Liver (tissue), 9 donors: ENCODE results near the gene HAND2. TPM values are rescaled to one million over a fixed set of nuclear protein-coding genes. Genes with fewer than 3 reads are reported as not detected.

ENCODE experiments used
- DNase-seq: peaks from one replicate; pipeline ENCODE4 v3.0.0-alpha.2; 2017; ENCODE audit warnings: low spot score
- H3K27ac ChIP-seq, 2 donors: one replicate each; pipeline ENCODE4 v1.7.0; 2013; ENCODE audit warnings: inconsistent platforms in 2 of 2, low read length in 2 of 2, control low read depth in 1 of 2, low read depth in 1 of 2, mild to moderate bottlenecking in 1 of 2
- H3K27me3 ChIP-seq, 4 donors: one replicate each; pipeline versions ENCODE4 v1.6.1 to v1.7.0; 2013; ENCODE audit warnings: low read length in 3 of 4, inconsistent platforms in 1 of 4, mild to moderate bottlenecking in 1 of 4, moderate library complexity in 1 of 4; ENCODE audit not compliant: control insufficient read depth in 4 of 4, insufficient read depth in 4 of 4
- H3K36me3 ChIP-seq, 4 donors: one replicate each; pipeline versions ENCODE4 v1.6.1 to v1.7.0; 2013; ENCODE audit warnings: low read length in 3 of 4, mild to moderate bottlenecking in 3 of 4, low read depth in 1 of 4, moderate library complexity in 1 of 4; ENCODE audit not compliant: control insufficient read depth in 4 of 4, insufficient read depth in 3 of 4
- H3K4me1 ChIP-seq, 4 donors: one replicate each; pipeline versions ENCODE4 v1.6.1 to v1.7.0; 2013; ENCODE audit warnings: low read length in 3 of 4, mild to moderate bottlenecking in 3 of 4, moderate library complexity in 1 of 4; ENCODE audit not compliant: control insufficient read depth in 4 of 4, insufficient read depth in 4 of 4
- H3K4me3 ChIP-seq, 3 donors: one replicate each; pipeline versions ENCODE4 v1.6.1 to v1.7.0; 2013; ENCODE audit warnings: low read length in 3 of 3, control low read depth in 1 of 3, low read depth in 1 of 3, mild to moderate bottlenecking in 1 of 3
- H3K9ac ChIP-seq, 2 donors: one replicate each; pipeline ENCODE4 v1.7.0; 2013; ENCODE audit warnings: low read length in 2 of 2, mild to moderate bottlenecking in 2 of 2, moderate library complexity in 2 of 2, control low read depth in 1 of 2, low read depth in 1 of 2
- H3K9me3 ChIP-seq, 4 donors: one replicate each; pipeline versions ENCODE4 v1.6.1 to v1.7.0; 2013; ENCODE audit warnings: low read length in 3 of 4; ENCODE audit not compliant: control insufficient read depth in 4 of 4
- CTCF ChIP-seq: fragments of 150-350 bp; IDR thresholded peaks from 2 replicates; pipeline ENCODE4 v1.5.1; 2017; ENCODE audit warnings: improper control_type of control experiment, low read depth, low read length; ENCODE audit not compliant: missing input control
- EGR1 ChIP-seq, 2 donors: IDR thresholded peaks; 2 replicates each; pipeline ENCODE4 v1.6.1; 2016 to 2018; ENCODE audit warnings: antibody characterized with exemption in 2 of 2, low read depth in 2 of 2
- FOXA1 ChIP-seq: IDR thresholded peaks from 2 replicates; pipeline ENCODE4 v1.6.1; 2016; ENCODE audit warnings: antibody characterized with exemption
- FOXA2 ChIP-seq: IDR thresholded peaks from 2 replicates; pipeline ENCODE4 v1.6.1; 2016; ENCODE audit warnings: antibody characterized with exemption
- GABPA ChIP-seq, 2 donors: IDR thresholded peaks in 1 of 2; conservative IDR thresholded peaks in 1 of 2; 2 replicates each; pipeline ENCODE4 v1.6.1; 2016; ENCODE audit warnings: antibody characterized with exemption in 2 of 2, mild to moderate bottlenecking in 1 of 2, moderate library complexity in 1 of 2
- HNF4A ChIP-seq, 2 donors: conservative IDR thresholded peaks; 2 replicates each; pipeline ENCODE4 v1.6.1; 2016; ENCODE audit warnings: antibody characterized with exemption in 2 of 2, mild to moderate bottlenecking in 2 of 2
- HNF4G ChIP-seq: IDR thresholded peaks from 2 replicates; pipeline ENCODE4 v1.6.1; 2016; ENCODE audit warnings: antibody characterized with exemption
- JUND ChIP-seq, 2 donors: IDR thresholded peaks; 2 replicates each; pipeline ENCODE4 v1.6.1; 2016; ENCODE audit warnings: antibody characterized with exemption in 2 of 2
- NR2F2 ChIP-seq: IDR thresholded peaks from 2 replicates; pipeline ENCODE4 v1.6.1; 2016; ENCODE audit warnings: antibody characterized with exemption
- SP1 ChIP-seq: IDR thresholded peaks from 2 replicates; pipeline ENCODE4 v1.6.1; 2018; ENCODE audit warnings: antibody characterized with exemption, mild to moderate bottlenecking
- TAF1 ChIP-seq: conservative IDR thresholded peaks from 2 replicates; pipeline ENCODE4 v1.6.1; 2016; ENCODE audit warnings: antibody characterized with exemption, mild to moderate bottlenecking
- YY1 ChIP-seq: IDR thresholded peaks from 2 replicates; pipeline ENCODE4 v1.6.1; 2016; ENCODE audit warnings: antibody characterized with exemption, mild to moderate bottlenecking
- ZBTB33 ChIP-seq: IDR thresholded peaks from 2 replicates; pipeline ENCODE4 v1.6.1; 2016; ENCODE audit warnings: antibody characterized with exemption
- WGBS: extraction: QIAGEN DNeasy Blood & Tissue Kit; methylation state at CpG from one replicate; pipeline ENCODE4 v1.1.7; 2013; 5-methylcytosine and 5-hydroxymethylcytosine counted together
- polyA plus RNA-seq, 2 donors: library from polyadenylated mRNA; stranded (reverse) in 1 of 2; unstranded in 1 of 2; fragments of 200-250 nt in 1 of 2; fragments of >200 nt in 1 of 2; fragmentation: Nextera tagmentation in 1 of 2; extraction: Ambion mirVana in 1 of 2; gene quantifications; one replicate each; pipeline versions ENCODE4 v1.2.1 to v1.2.3, GENCODE V29; 2013 to 2015
- total RNA-seq, 2 donors: library from RNA; depleted of rRNA; stranded (reverse); fragments of >200 nt; gene quantifications; one replicate each; pipeline ENCODE4 v1.2.3, GENCODE V29; 2014
- TF ChIP-seq, protein P1 (sequence below): IDR thresholded peaks from 2 replicates; pipeline ENCODE4 v1.6.1; 2016; ENCODE audit warnings: antibody characterized with exemption
- TF ChIP-seq, protein P2 (sequence below): IDR thresholded peaks from 2 replicates; pipeline ENCODE4 v1.6.1; 2016; ENCODE audit warnings: antibody characterized with exemption
- donor health status: healthy.
- donor health status: healthy.
- donor health status: healthy.
- donor health status: healthy.
- donor health status: healthy.

Gene HAND2
- total and polyA plus RNA-seq, 4 donors: 2.1 to 4.7 (median 3.7) TPM

GRCh38 chr4:173521467-173522159 is 8.4 kb downstream of the HAND2 start:
- TF ChIP-seq SP1 (no peak), YY1 (no peak), FOXA1 (no peak), FOXA2 (no peak), CTCF (no peak), EGR1 (IDR thresholded peaks at IDR 0.05; ENCODE audit: low read depth in 2 of 2) (no peak), ZBTB33 (no peak), HNF4G (no peak), GABPA (IDR thresholded peaks at IDR 0.05 in 1 of 2, conservative IDR thresholded peaks at IDR 0.05 in 1 of 2) (no peak), TAF1 (no peak), HNF4A (conservative IDR thresholded peaks at IDR 0.05) (no peak), NR2F2 (no peak)
- TF ChIP-seq, protein P1, sequence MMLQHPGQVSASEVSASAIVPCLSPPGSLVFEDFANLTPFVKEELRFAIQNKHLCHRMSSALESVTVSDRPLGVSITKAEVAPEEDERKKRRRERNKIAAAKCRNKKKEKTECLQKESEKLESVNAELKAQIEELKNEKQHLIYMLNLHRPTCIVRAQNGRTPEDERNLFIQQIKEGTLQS: no peak
- TF ChIP-seq, protein P2, sequence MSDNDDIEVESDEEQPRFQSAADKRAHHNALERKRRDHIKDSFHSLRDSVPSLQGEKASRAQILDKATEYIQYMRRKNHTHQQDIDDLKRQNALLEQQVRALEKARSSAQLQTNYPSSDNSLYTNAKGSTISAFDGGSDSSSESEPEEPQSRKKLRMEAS: no peak
- no peak for DNase-seq
- Histone ChIP-seq H3K36me3 (no peaks in the 10 kb centered on the region), H3K27me3 (peaks cover 2 to 32% (median 15%) of the 10 kb centered on the region in 4 donors), H3K4me3 (peak overlapping the region in 2 of 3 donors; percentile 3 to 34), H3K9ac (no peak overlapping the region), H3K9me3 (no peaks in the 10 kb centered on the region), H3K4me1 (peaks cover 6 to 20% (median 13%) of the 10 kb centered on the region in 4 donors), H3K27ac (peak overlapping the region; percentile 61 to 70)
- WGBS: 7% methylated on average over 27 of the region's 27 CpGs

DNA sequence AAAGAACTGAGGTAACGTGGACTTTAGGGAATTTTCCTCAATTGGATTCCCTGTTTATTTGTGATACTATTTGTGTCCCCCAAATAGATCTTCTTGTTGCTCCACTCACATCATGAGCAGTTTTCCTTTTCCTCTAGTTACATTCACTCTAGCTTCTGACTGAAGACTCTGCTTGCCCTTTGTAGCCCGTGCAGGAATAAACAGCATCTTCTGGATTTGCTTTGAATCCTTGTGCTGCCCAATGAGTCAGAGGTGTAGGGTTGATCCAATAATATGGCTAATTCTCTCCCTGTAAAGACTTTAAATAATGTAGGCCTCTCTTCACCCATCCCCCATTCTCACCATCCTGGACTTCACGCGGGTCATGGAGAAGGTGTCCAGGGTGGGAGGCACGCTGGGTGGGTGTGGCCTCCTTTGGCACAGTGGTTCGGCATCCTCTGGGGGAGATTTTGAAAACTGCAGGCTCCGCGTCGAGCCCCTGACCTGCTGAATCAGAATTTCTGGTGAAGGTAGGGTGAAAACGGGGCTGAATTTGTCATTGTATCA is 9.0 kb downstream of the HAND2 start:
- Histone ChIP-seq H3K9ac (no peak overlapping the region), H3K27me3 (peaks cover 2 to 32% (median 15%) of the 10 kb centered on the region in 4 donors), H3K27ac (peak overlapping the region; percentile 61 to 70), H3K4me3 (no peak overlapping the region), H3K36me3 (no peaks in the 10 kb centered on the region), H3K9me3 (no peaks in the 10 kb centered on the region), H3K4me1 (peaks cover 6 to 20% (median 13%) of the 10 kb centered on the region in 4 donors)
- no peak for TF ChIP-seq CTCF
- TF ChIP-seq, protein P2: no peak
- TF ChIP-seq EGR1 (IDR thresholded peaks at IDR 0.05; ENCODE audit: low read depth in 2 of 2): no peak
- TF ChIP-seq NR2F2: no peak
- no peak for TF ChIP-seq JUND (IDR thresholded peaks at IDR 0.05)
- no peak for DNase-seq
- 18% methylated on average over 10 of the region's 10 CpGs for WGBS
